ENCODE results near the gene NCOR2. TPM values are rescaled to one million over a fixed set of nuclear protein-coding genes. Genes with fewer than 3 reads are reported as not detected.

NCOR2 gene
- polyA plus RNA-seq, 12 donors, result 79.0 to 179 (median 93.0) TPM; not detected in 1

GRCh38 chr12:124529565-124530276 lies 37.7 kb downstream of the NCOR2 start:
- DNase-seq, result no peak

- no peak for DNase-seq
These were observed 39.4 kb downstream of the NCOR2 start for GRCh38 chr12:124527861-124528561.

GRCh38 chr12:124525927-124526692 lies 41.3 kb downstream of the NCOR2 start:
- DNase-seq, result no peak

GRCh38 chr12:124525455-124525854 lies 42.0 kb downstream of the NCOR2 start:
- DNase-seq, result no peak

- DNase-seq, result no peak
These were observed 43.0 kb downstream of the NCOR2 start for GRCh38 chr12:124524231-124524925.

- no peak for DNase-seq
These were observed 44.3 kb downstream of the NCOR2 start for GRCh38 chr12:124523071-124523470.

- no peak for DNase-seq
These were observed 46.5 kb downstream of the NCOR2 start for GRCh38 chr12:124520907-124521306.

GRCh38 chr12:124520265-124520701 lies 47.1 kb downstream of the NCOR2 start:
- DNase-seq, result no peak

- no peak for DNase-seq
These were observed 47.7 kb downstream of the NCOR2 start for GRCh38 chr12:124519746-124520145.

- DNase-seq, result peak; percentile 99
These were observed 49.1 kb downstream of the NCOR2 start for GRCh38 chr12:124518051-124518932.

Data from muscle of arm (tissue), 12 donors.